Aorta (tissue), 5 donors: ENCODE data around the gene CDKN1A. TPM values are rescaled to one million over a fixed set of nuclear protein-coding genes. Genes with fewer than 3 reads are reported as not detected.

Source experiments
- ATAC-seq: fragments of 200-7000 bp; cut with Tn5 transposase; one replicate; pipeline ENCODE4 v1.9.1; 2022; ENCODE audit warnings: moderate library complexity; ENCODE audit not compliant: low FRiP score
- DNase-seq, 2 donors: peaks; one replicate each; pipeline ENCODE4 v3.0.0-alpha.2; 2020
- H3K27ac ChIP-seq, 2 donors: one replicate each; pipeline ENCODE4 v1.5.1; 2013; ENCODE audit warnings: low read length in 2 of 2, mild to moderate bottlenecking in 2 of 2, moderate library complexity in 2 of 2, control low read depth in 1 of 2, inconsistent platforms in 1 of 2, low read depth in 1 of 2
- H3K27me3 ChIP-seq, 2 donors: one replicate each; pipeline ENCODE4 v1.6.1; 2013; ENCODE audit warnings: control low read depth in 1 of 2, low read length in 1 of 2, mild to moderate bottlenecking in 1 of 2, moderate library complexity in 1 of 2; ENCODE audit not compliant: insufficient read depth in 2 of 2, control insufficient read depth in 1 of 2
- H3K36me3 ChIP-seq, 2 donors: one replicate each; pipeline ENCODE4 v1.6.1; 2013; ENCODE audit warnings: control low read depth in 1 of 2, low read length in 1 of 2, mild to moderate bottlenecking in 1 of 2; ENCODE audit not compliant: insufficient read depth in 2 of 2, control insufficient read depth in 1 of 2
- H3K4me1 ChIP-seq, 2 donors: one replicate each; pipeline ENCODE4 v1.6.1; 2013; ENCODE audit warnings: low read length in 2 of 2, control low read depth in 1 of 2, mild to moderate bottlenecking in 1 of 2, moderate library complexity in 1 of 2; ENCODE audit not compliant: insufficient read depth in 2 of 2, control insufficient read depth in 1 of 2
- H3K4me3 ChIP-seq, 2 donors: one replicate each; pipeline ENCODE4 v1.5.1; 2013; ENCODE audit warnings: low read length in 2 of 2, control low read depth in 1 of 2, mild to moderate bottlenecking in 1 of 2
- H3K9me3 ChIP-seq: one replicate; pipeline ENCODE4 v1.6.1; 2013; ENCODE audit warnings: mild to moderate bottlenecking, low read length; ENCODE audit not compliant: control insufficient read depth
- WGBS, 2 donors: extraction: QIAGEN DNeasy Blood & Tissue Kit; methylation state at CpG; one replicate each; pipeline ENCODE4 v1.1.7; 2013; 5-methylcytosine and 5-hydroxymethylcytosine counted together
- intact Hi-C, 2 donors: fragments of 100-400 bp; cut with DNase I; formaldehyde crosslinking; loops; one replicate each; pipeline versions ENCODE4 v1.14.2 to v1.15.0; 2022
- polyA plus RNA-seq, 2 donors: library from polyadenylated mRNA; stranded (reverse); fragments of 200-250 nt; gene quantifications; one replicate each; pipeline ENCODE4 v1.2.3, GENCODE V29; 2013
- total RNA-seq, 2 donors: library from RNA; stranded (reverse); fragmentation: NEBNext Ultra II Directional; extraction: Animal tissue kit (Norgen Biotek cat#: 25700); gene quantifications; one replicate each; pipeline ENCODE4 v1.2.1, GENCODE V29; 2021
- donor health status: healthy with polysubstance abuse.
- donor health status: Bipolar disorder and iron deficiency.
- donor health status: DM: no; HTN: no; CAD: no.
- donor health status: DM: no; HTN: no; CAD: no.
- donor health status: DM: yes; HTN: yes; CAD: no.

Gene CDKN1A
- total and polyA plus RNA-seq, 4 donors, result 132 to 296 (median 141) TPM

- no peak for ATAC-seq
Measured at GRCh38 chr6:36717231-36717825, 38.8 kb downstream of the CDKN1A start.

GRCh38 chr6:36717871-36718540 is 39.5 kb downstream of the CDKN1A start:
- WGBS, 2 donors, result 87 to 88% methylated on average over 11 to 12 of the region's 12 CpGs
- Histone ChIP-seq H3K4me3 (no peak overlapping the region), H3K4me1 (no peaks in the 10 kb centered on the region), H3K27ac (no peak overlapping the region), H3K36me3 (no peaks in the 10 kb centered on the region), H3K9me3 (no peaks in the 10 kb centered on the region), H3K27me3 (no peaks in the 10 kb centered on the region)
- DNase-seq, result peak in 1 of 2 donors; percentile 61
- no peak for ATAC-seq
- intact Hi-C loops, result no loop called here

More at GRCh38 chr6:36717231-36717825, 38.8 kb downstream of the CDKN1A start:
- H3K27ac ChIP-seq, result no peak overlapping the region
- peak in 1 of 2 donors; percentile 53 for DNase-seq
- intact Hi-C loops, result no loop called here
- H3K36me3 ChIP-seq, result no peaks in the 10 kb centered on the region
- no peaks in the 10 kb centered on the region for H3K4me1 ChIP-seq
- H3K4me3 ChIP-seq, result no peak overlapping the region
- no peaks in the 10 kb centered on the region for H3K27me3 ChIP-seq
- H3K9me3 ChIP-seq, result no peaks in the 10 kb centered on the region
- 80 to 86% methylated on average over 13 of the region's 13 CpGs for WGBS, 2 donors

- H3K27ac ChIP-seq, result no peak overlapping the region
- no peaks in the 10 kb centered on the region for H3K4me1 ChIP-seq
- H3K9me3 ChIP-seq, result no peaks in the 10 kb centered on the region
- DNase-seq (no peak), ATAC-seq (no peak)
- H3K27me3 ChIP-seq, result no peaks in the 10 kb centered on the region
- intact Hi-C loops, result no loop called here
- H3K4me3 ChIP-seq, result no peak overlapping the region
- H3K36me3 ChIP-seq, result no peaks in the 10 kb centered on the region
- 79 to 80% methylated on average over 5 of the region's 5 CpGs for whole genome bisulfite sequencing, 2 donors
Measured at GRCh38 chr6:36718560-36718959, 40.0 kb downstream of the CDKN1A start.

GRCh38 chr6:36719126-36719525 is 40.6 kb downstream of the CDKN1A start:
- WGBS, 2 donors, result 92 to 93% methylated on average over 7 of the region's 7 CpGs
- Histone ChIP-seq H3K4me1 (no peaks in the 10 kb centered on the region), H3K4me3 (no peak overlapping the region), H3K36me3 (no peaks in the 10 kb centered on the region), H3K9me3 (no peaks in the 10 kb centered on the region), H3K27me3 (no peaks in the 10 kb centered on the region), H3K27ac (no peak overlapping the region)
- ATAC-seq, result no peak
- DNase-seq, result peak in 1 of 2 donors; percentile 39
- intact Hi-C loops, result no loop called here

- H3K27me3 ChIP-seq, result no peaks in the 10 kb centered on the region
- H3K4me3 ChIP-seq, result no peak overlapping the region
- WGBS, 2 donors, result 95 to 96% methylated on average over 11 of the region's 11 CpGs
- ATAC-seq (no peak), DNase-seq (peak in 1 of 2 donors; percentile 49)
- H3K9me3 ChIP-seq, result no peaks in the 10 kb centered on the region
- no peaks in the 10 kb centered on the region for H3K36me3 ChIP-seq
- H3K27ac ChIP-seq, result no peak overlapping the region
- intact Hi-C loops, result no loop called here
- no peaks in the 10 kb centered on the region for H3K4me1 ChIP-seq
Measured at GRCh38 chr6:36720251-36721141, 42.0 kb downstream of the CDKN1A start.

- no peaks in the 10 kb centered on the region for H3K4me1 ChIP-seq
- intact Hi-C loops, result no loop called here
- H3K9me3 ChIP-seq, result no peaks in the 10 kb centered on the region
- no peaks in the 10 kb centered on the region for H3K27me3 ChIP-seq
- H3K4me3 ChIP-seq, result no peak overlapping the region
- no peak overlapping the region for H3K27ac ChIP-seq
- no peak for ATAC-seq
- 90 to 92% methylated on average over 15 of the region's 15 CpGs for WGBS, 2 donors
- H3K36me3 ChIP-seq, result no peaks in the 10 kb centered on the region
- DNase-seq, result peak in 1 of 2 donors; percentile 70
Measured at GRCh38 chr6:36721369-36722140, 43.0 kb downstream of the CDKN1A start.

GRCh38 chr6:36722365-36722764 is 43.9 kb downstream of the CDKN1A start:
- Histone ChIP-seq H3K36me3 (no peaks in the 10 kb centered on the region), H3K4me3 (no peak overlapping the region), H3K27ac (no peak overlapping the region), H3K4me1 (no peaks in the 10 kb centered on the region), H3K27me3 (no peaks in the 10 kb centered on the region), H3K9me3 (no peaks in the 10 kb centered on the region)
- intact Hi-C loops, result no loop called here
- DNase-seq (no peak), ATAC-seq (no peak)
- 94 to 97% methylated on average over 10 of the region's 10 CpGs for WGBS, 2 donors

GRCh38 chr6:36722879-36723278 is 44.4 kb downstream of the CDKN1A start:
- no peaks in the 10 kb centered on the region for H3K9me3 ChIP-seq
- no peak overlapping the region for H3K27ac ChIP-seq
- no peaks in the 10 kb centered on the region for H3K36me3 ChIP-seq
- H3K4me3 ChIP-seq, result no peak overlapping the region
- DNase-seq (no peak), ATAC-seq (no peak)
- no peaks in the 10 kb centered on the region for H3K4me1 ChIP-seq
- intact Hi-C loops, result no loop called here
- 91 to 98% methylated on average over 2 of the region's 2 CpGs for WGBS, 2 donors
- H3K27me3 ChIP-seq, result no peaks in the 10 kb centered on the region
